ENCODE measurements around the gene UBE2D2.

- TF ChIP-seq CTCF (IDR thresholded peaks at IDR 0.05) (no peak), POLR2AphosphoS5 (IDR thresholded peaks at IDR 0.05) (no peak)
Observed at GRCh38 chr5:139523635-139524445, 37.3 kb upstream of the UBE2D2 start.

Measured in upper lobe of left lung (tissue), 4 donors.